IPS-20b (cell line): ENCODE data around the gene CA6.
"Not testable (repeated sequence)": the region's sequence is repeated elsewhere in the genome, so short reads cannot be mapped to it uniquely, and the experiment has no call there.

Experiments used
- H3K27ac ChIP-seq: one replicate; pipeline ENCODE4 v1.5.1; 2013; ENCODE audit warnings: low read length
- H3K27me3 ChIP-seq: 2 replicates; pipeline ENCODE4 v1.6.1; 2013; ENCODE audit warnings: mild to moderate bottlenecking, low read length, inconsistent platforms; ENCODE audit not compliant: insufficient read depth
- H3K36me3 ChIP-seq: 2 replicates; pipeline ENCODE4 v1.6.1; 2013; ENCODE audit warnings: low read depth, mild to moderate bottlenecking, inconsistent platforms, low read length, moderate library complexity; ENCODE audit not compliant: insufficient read depth
- H3K4me1 ChIP-seq: 2 replicates; pipeline ENCODE4 v1.6.1; 2013; ENCODE audit warnings: mild to moderate bottlenecking, control low read depth, inconsistent platforms, low read length, moderate library complexity; ENCODE audit not compliant: insufficient read depth
- H3K4me3 ChIP-seq: 2 replicates; pipeline ENCODE4 v1.5.1; 2013; ENCODE audit warnings: mild to moderate bottlenecking, low read length, inconsistent platforms
- H3K9ac ChIP-seq: 2 replicates; pipeline ENCODE4 v1.6.1; 2013; ENCODE audit warnings: low read depth, mild to moderate bottlenecking, inconsistent platforms, low read length, moderate library complexity
- H3K9me3 ChIP-seq: 2 replicates; pipeline ENCODE4 v1.6.1; 2013; ENCODE audit warnings: mild to moderate bottlenecking, low read depth, low read length, inconsistent platforms; ENCODE audit not compliant: insufficient read depth

Gene CA6

GRCh38 chr1:9013819-9014218 is 68.2 kb downstream of the CA6 start:
- Histone ChIP-seq H3K4me3 (no peak overlapping the region), H3K36me3 (no peaks in the 10 kb centered on the region), H3K9ac (no peak overlapping the region), H3K27ac (no peak overlapping the region), H3K4me1 (no peaks in the 10 kb centered on the region), H3K27me3 (no peaks in the 10 kb centered on the region), H3K9me3 (no peaks in the 10 kb centered on the region)

- Histone ChIP-seq H3K36me3 (no peaks in the 10 kb centered on the region), H3K27me3 (no peaks in the 10 kb centered on the region), H3K4me1 (no peaks in the 10 kb centered on the region), H3K4me3 (no peak overlapping the region), H3K9ac (no peak overlapping the region), H3K9me3 (no peaks in the 10 kb centered on the region), H3K27ac (no peak overlapping the region)
Measured at GRCh38 chr1:9014475-9015375, 69.1 kb downstream of the CA6 start.

GRCh38 chr1:9016455-9016854 is 70.8 kb downstream of the CA6 start:
- Histone ChIP-seq H3K27ac (no peak overlapping the region), H3K27me3 (no peaks in the 10 kb centered on the region), H3K4me3 (no peak overlapping the region), H3K9me3 (no peaks in the 10 kb centered on the region), H3K4me1 (no peaks in the 10 kb centered on the region), H3K36me3 (no peaks in the 10 kb centered on the region), H3K9ac (no peak overlapping the region)

- no peak overlapping the region for H3K27ac ChIP-seq
- H3K27me3 ChIP-seq, result no peaks in the 10 kb centered on the region
- H3K4me1 ChIP-seq, result no peaks in the 10 kb centered on the region
- no peaks in the 10 kb centered on the region for H3K36me3 ChIP-seq
- H3K4me3 ChIP-seq, result no peak overlapping the region
- H3K9ac ChIP-seq, result no peak overlapping the region
- H3K9me3 ChIP-seq, result no peaks in the 10 kb centered on the region
Measured at GRCh38 chr1:9018333-9018732, 72.7 kb downstream of the CA6 start.

- Histone ChIP-seq H3K36me3 (no peaks in the 10 kb centered on the region), H3K27ac (no peak overlapping the region), H3K27me3 (no peaks in the 10 kb centered on the region), H3K9ac (no peak overlapping the region), H3K4me1 (no peaks in the 10 kb centered on the region), H3K4me3 (no peak overlapping the region), H3K9me3 (no peaks in the 10 kb centered on the region)
Measured at GRCh38 chr1:9019896-9020295, 74.2 kb downstream of the CA6 start.

- H3K27ac ChIP-seq, result no peak overlapping the region
- H3K4me3 ChIP-seq, result no peak overlapping the region
- no peaks in the 10 kb centered on the region for H3K4me1 ChIP-seq
- H3K36me3 ChIP-seq, result no peaks in the 10 kb centered on the region
- no peak overlapping the region for H3K9ac ChIP-seq
- no peaks in the 10 kb centered on the region for H3K27me3 ChIP-seq
- H3K9me3 ChIP-seq, result no peaks in the 10 kb centered on the region
Measured at GRCh38 chr1:9020305-9020704, 74.6 kb downstream of the CA6 start.

GRCh38 chr1:9022026-9022738 is 76.5 kb downstream of the CA6 start:
- not testable (repeated sequence) for H3K9ac ChIP-seq, H3K27ac ChIP-seq, H3K4me3 ChIP-seq, H3K9me3 ChIP-seq, H3K36me3 ChIP-seq, H3K4me1 ChIP-seq, H3K27me3 ChIP-seq

GRCh38 chr1:9022773-9023172 is 77.1 kb downstream of the CA6 start:
- no peaks in the 10 kb centered on the region for H3K36me3 ChIP-seq
- H3K27me3 ChIP-seq, result no peaks in the 10 kb centered on the region
- H3K4me1 ChIP-seq, result no peaks in the 10 kb centered on the region
- H3K9me3 ChIP-seq, result no peaks in the 10 kb centered on the region
- H3K9ac ChIP-seq, result no peak overlapping the region
- no peak overlapping the region for H3K4me3 ChIP-seq
- H3K27ac ChIP-seq, result no peak overlapping the region
